ENCODE results near the gene SS18. TPM values are rescaled to one million over a fixed set of nuclear protein-coding genes. Genes with fewer than 3 reads are reported as not detected.
A peak's percentile ranks its signal among the peaks of the same experiment; 100 is the strongest.

Gene SS18
- total RNA-seq, 1 experiment from 2014 or later = 103 TPM

GRCh38 chr18:26073758-26074157 lies 16.7 kb downstream of the SS18 start:
- DNase-seq (ENCODE audit: low spot score) = no peak

- DNase-seq (ENCODE audit: low spot score) = no peak
Observed at GRCh38 chr18:26071725-26072124, 18.7 kb downstream of the SS18 start.

GRCh38 chr18:26071020-26071419 lies 19.4 kb downstream of the SS18 start:
- DNase-seq (ENCODE audit: low spot score) = no peak

- no peak for DNase-seq (ENCODE audit: low spot score)
Observed at GRCh38 chr18:26059357-26059756, 31.1 kb downstream of the SS18 start.

- DNase-seq (ENCODE audit: low spot score) = no peak
Observed at GRCh38 chr18:26057344-26057773, 33.1 kb downstream of the SS18 start.

GRCh38 chr18:26056291-26056690 lies 34.1 kb downstream of the SS18 start:
- DNase-seq (ENCODE audit: low spot score) = no peak

- peak; percentile 5 for DNase-seq (ENCODE audit: low spot score)
Observed at GRCh38 chr18:26052505-26052904, 37.9 kb downstream of the SS18 start.

- DNase-seq (ENCODE audit: low spot score) = no peak
Observed at GRCh38 chr18:26051843-26052242, 38.6 kb downstream of the SS18 start.

- no peak for DNase-seq (ENCODE audit: low spot score)
Observed at GRCh38 chr18:26046419-26047077, 43.9 kb downstream of the SS18 start.

- DNase-seq (ENCODE audit: low spot score) = no peak
Observed at GRCh38 chr18:26044807-26045206, 45.6 kb downstream of the SS18 start.

- DNase-seq (ENCODE audit: low spot score) = no peak
Observed at GRCh38 chr18:26040051-26040656, 50.3 kb downstream of the SS18 start.

- DNase-seq (ENCODE audit: low spot score) = no peak
Observed at GRCh38 chr18:26039203-26039602, 51.2 kb downstream of the SS18 start.

- DNase-seq (ENCODE audit: low spot score) = no peak
Observed at GRCh38 chr18:26036635-26037034, 53.8 kb downstream of the SS18 start.

- no peak for DNase-seq (ENCODE audit: low spot score)
Observed at GRCh38 chr18:26034850-26035497, 55.4 kb downstream of the SS18 start.

GRCh38 chr18:26022585-26022984 lies 67.8 kb downstream of the SS18 start:
- no peak for DNase-seq (ENCODE audit: low spot score)

GRCh38 chr18:26021061-26021754 lies 69.2 kb downstream of the SS18 start:
- no peak for DNase-seq (ENCODE audit: low spot score)

GRCh38 chr18:26017929-26018328 lies 72.5 kb downstream of the SS18 start:
- peak; percentile 4 for DNase-seq (ENCODE audit: low spot score)

GRCh38 chr18:26014462-26014861 lies 76.0 kb downstream of the SS18 start:
- DNase-seq (ENCODE audit: low spot score) = no peak

GRCh38 chr18:26008619-26009018 lies 81.8 kb downstream of the SS18 start:
- no peak for DNase-seq (ENCODE audit: low spot score)

- no peak for DNase-seq (ENCODE audit: low spot score)
Observed at GRCh38 chr18:26008096-26008495, 82.3 kb downstream of the SS18 start.

GRCh38 chr18:26005950-26006349 lies 84.5 kb downstream of the SS18 start:
- DNase-seq (ENCODE audit: low spot score) = no peak

GRCh38 chr18:26004832-26005231 lies 85.6 kb downstream of the SS18 start:
- no peak for DNase-seq (ENCODE audit: low spot score)

GRCh38 chr18:26003817-26004216 lies 86.6 kb downstream of the SS18 start:
- DNase-seq (ENCODE audit: low spot score) = no peak
